CD14-positive monocyte (primary cell): ENCODE results near the gene SLC9C1. TPM values are rescaled to one million over a fixed set of nuclear protein-coding genes. Genes with fewer than 3 reads are reported as not detected.
A peak's percentile ranks its signal among the peaks of the same experiment; 100 is the strongest.

Experiments used
- DNase-seq, 3 donors: peaks; one replicate each; pipeline ENCODE4 v3.0.0-alpha.2; 2011 to 2022
- H2AFZ ChIP-seq: 2 replicates; pipeline ENCODE4 v1.6.0; 2012; ENCODE audit warnings: mild to moderate bottlenecking, low read depth, low read length, inconsistent platforms; ENCODE audit not compliant: insufficient read depth, poor library complexity, severe bottlenecking
- H3K27ac ChIP-seq, 2 donors: 1 replicate in 1 of 2; 2 replicates in 1 of 2; pipeline ENCODE4 v1.5.1; 2012 to 2013; ENCODE audit warnings: low read length in 2 of 2, control low read depth in 1 of 2, inconsistent platforms in 1 of 2, low read depth in 1 of 2, mild to moderate bottlenecking in 1 of 2
- H3K27me3 ChIP-seq, 2 donors: one replicate each; pipeline versions ENCODE4 v1.6.0 to v1.6.1; 2011 to 2013; ENCODE audit warnings: low read length in 2 of 2; ENCODE audit not compliant: control insufficient read depth in 2 of 2, insufficient read depth in 2 of 2
- H3K36me3 ChIP-seq, 2 donors: replicated peaks in 1 of 2; 1 replicate in 1 of 2; 2 replicates in 1 of 2; pipeline versions ENCODE4 v1.5.1 to v1.6.1; 2012 to 2013; ENCODE audit warnings: low read length in 2 of 2, control low read depth in 1 of 2, inconsistent platforms in 1 of 2, mild to moderate bottlenecking in 1 of 2; ENCODE audit not compliant: insufficient read depth in 2 of 2, control insufficient read depth in 1 of 2
- H3K4me1 ChIP-seq, 2 donors: 1 replicate in 1 of 2; 2 replicates in 1 of 2; pipeline versions ENCODE4 v1.5.1 to v1.6.1; 2012 to 2013; ENCODE audit warnings: low read length in 2 of 2, control low read depth in 1 of 2, inconsistent platforms in 1 of 2, mild to moderate bottlenecking in 1 of 2, moderate library complexity in 1 of 2; ENCODE audit not compliant: insufficient read depth in 2 of 2, control insufficient read depth in 1 of 2
- H3K4me2 ChIP-seq: replicated peaks from 2 replicates; pipeline ENCODE3; 2012; ENCODE audit warnings: low read length, moderate library complexity, mild to moderate bottlenecking; ENCODE audit not compliant: poor library complexity, severe bottlenecking; ENCODE audit errors: extremely low read depth
- H3K4me3 ChIP-seq, 3 experiments: fragments of 200-600 bp in 1 of 3; sonication (generic) in 1 of 3; replicated peaks in 1 of 3; 1 replicate in 2 of 3; 2 replicates in 1 of 3; pipeline ENCODE4 v1.5.1; 2011 to 2013; ENCODE audit warnings: low read length in 3 of 3, mild to moderate bottlenecking in 3 of 3, control low read depth in 2 of 3, low read depth in 2 of 3, inconsistent platforms in 1 of 3, moderate library complexity in 1 of 3
- H3K79me2 ChIP-seq: 2 replicates; pipeline ENCODE4 v1.6.0; 2012; ENCODE audit warnings: mild to moderate bottlenecking, control low read depth, inconsistent platforms, low read length, moderate library complexity; ENCODE audit not compliant: insufficient read depth
- H3K9ac ChIP-seq: 2 replicates; pipeline ENCODE4 v1.6.0; 2017; ENCODE audit warnings: low read length, mild to moderate bottlenecking; ENCODE audit not compliant: insufficient read depth, poor library complexity, severe bottlenecking
- H3K9me3 ChIP-seq, 2 donors: replicated peaks in 1 of 2; 1 replicate in 1 of 2; 2 replicates in 1 of 2; pipeline versions ENCODE4 v1.5.1 to v1.6.1; 2012 to 2013; ENCODE audit warnings: low read length in 2 of 2, control low read depth in 1 of 2; ENCODE audit not compliant: control insufficient read depth in 1 of 2, insufficient read depth in 1 of 2
- H4K20me1 ChIP-seq: 2 replicates; pipeline ENCODE4 v1.6.0; 2012; ENCODE audit warnings: mild to moderate bottlenecking, low read length, control low read depth, moderate library complexity; ENCODE audit not compliant: insufficient read depth
- H3K27ac Mint-ChIP-seq, 7 donors: one replicate each; pipeline ENCODE4 v1.8.0; 2020; ENCODE audit warnings: mild to moderate bottlenecking in 7 of 7, mixed read lengths in 7 of 7, moderate library complexity in 6 of 7, inconsistent platforms in 2 of 7
- H3K27me3 Mint-ChIP-seq, 3 donors: one replicate each; pipeline ENCODE4 v1.8.0; 2021 to 2022; ENCODE audit warnings: low read depth in 3 of 3, mild to moderate bottlenecking in 3 of 3, mixed read lengths in 3 of 3, moderate library complexity in 3 of 3, inconsistent platforms in 1 of 3
- H3K36me3 Mint-ChIP-seq, 2 donors: one replicate each; pipeline ENCODE4 v1.8.0; 2020; ENCODE audit warnings: mixed read lengths in 2 of 2, inconsistent platforms in 1 of 2, mild to moderate bottlenecking in 1 of 2
- H3K4me1 Mint-ChIP-seq: one replicate; pipeline ENCODE4 v1.8.0; 2020; ENCODE audit warnings: mild to moderate bottlenecking, mixed read lengths
- H3K4me3 Mint-ChIP-seq, 2 donors: one replicate each; pipeline ENCODE4 v1.8.0; 2020; ENCODE audit warnings: mild to moderate bottlenecking in 2 of 2, mixed read lengths in 2 of 2, moderate library complexity in 1 of 2
- H3K9me3 Mint-ChIP-seq, 7 donors: one replicate each; pipeline ENCODE4 v1.8.0; 2020 to 2022; ENCODE audit warnings: mixed read lengths in 7 of 7, mild to moderate bottlenecking in 6 of 7, moderate library complexity in 6 of 7, inconsistent platforms in 2 of 7
- CTCF ChIP-seq: fragments of 200-600 bp; IDR thresholded peaks from one replicate; pipeline ENCODE4 v1.8.0; 2022; ENCODE audit warnings: antibody characterized with exemption, mild to moderate bottlenecking
- intact Hi-C, 2 donors: fragments of 100-400 bp; cut with micrococcal nuclease; formaldehyde crosslinking; loops; one replicate each; pipeline versions ENCODE4 v1.15.0 to v1.15.1; 2023
- polyA plus RNA-seq, 3 donors: library from polyadenylated mRNA; depleted of rRNA in 1 of 3; unstranded in 2 of 3; stranded (reverse) in 1 of 3; fragments of 300-500 nt in 2 of 3; fragments of >200 nt in 1 of 3; fragmentation: Illumina TruSeq in 2 of 3; gene quantifications; 1 replicate in 2 of 3; 2 replicates in 1 of 3; pipeline ENCODE4 v1.2.3, GENCODE V29; 2012 to 2021

SLC9C1 gene
- polyA plus RNA-seq, 3 donors, result not detected

GRCh38 chr3:112298781-112299180 lies 4.8 kb upstream of the SLC9C1 start:
- H3K36me3 ChIP-seq, result no peaks in the 10 kb centered on the region
- Mint-ChIP-seq H3K4me3 (no peak overlapping the region), H3K27ac (no peak overlapping the region), H3K36me3 (no peaks in the 10 kb centered on the region), H3K9me3 (peaks cover 0 to 2% (median 0%) of the 10 kb centered on the region in 7 donors), H3K4me1 (peaks cover 16% of the 10 kb centered on the region), H3K27me3 (peaks cover 0 to 3% (median 0%) of the 10 kb centered on the region in 3 donors)
- H3K9ac ChIP-seq, result no peak overlapping the region
- H3K79me2 ChIP-seq, result no peaks in the 10 kb centered on the region
- no peak overlapping the region for H3K4me3 ChIP-seq
- no peaks in the 10 kb centered on the region for H4K20me1 ChIP-seq
- intact Hi-C loops, result loop anchor here in 1 of 2 donors (10.0 kb wide), 1 partner anchor 226 kb away; no protein-coding TSS in a partner anchor
- no peak for DNase-seq
- H3K4me2 ChIP-seq, result no peak overlapping the region
- no peaks in the 10 kb centered on the region for H3K9me3 ChIP-seq
- no peak for TF ChIP-seq CTCF
- H3K27ac ChIP-seq, result no peak overlapping the region
- H3K27me3 ChIP-seq, result no peaks in the 10 kb centered on the region
- peaks cover 9 to 20% of the 10 kb centered on the region in 2 donors for H3K4me1 ChIP-seq
- no peak overlapping the region for H2AFZ ChIP-seq

GRCh38 chr3:112297714-112298113 lies 3.7 kb upstream of the SLC9C1 start:
- no peaks in the 10 kb centered on the region for H3K36me3 Mint-ChIP-seq
- Histone ChIP-seq H3K4me2 (no peak overlapping the region), H3K27me3 (no peaks in the 10 kb centered on the region), H3K79me2 (no peaks in the 10 kb centered on the region), H4K20me1 (no peaks in the 10 kb centered on the region), H3K4me1 (peaks cover 7 to 19% of the 10 kb centered on the region in 2 donors), H3K9me3 (no peaks in the 10 kb centered on the region), H3K4me3 (no peak overlapping the region), H3K9ac (no peak overlapping the region), H3K27ac (no peak overlapping the region), H2AFZ (no peak overlapping the region), H3K36me3 (no peaks in the 10 kb centered on the region)
- peaks cover 0 to 2% (median 0%) of the 10 kb centered on the region in 7 donors for H3K9me3 Mint-ChIP-seq
- no peak overlapping the region for H3K4me3 Mint-ChIP-seq
- H3K4me1 Mint-ChIP-seq, result peaks cover 23% of the 10 kb centered on the region
- peak overlapping the region in 1 of 7 donors; percentile 3 for H3K27ac Mint-ChIP-seq
- DNase-seq, result no peak
- no peak for TF ChIP-seq CTCF
- intact Hi-C loops, result loop anchor here in 1 of 2 donors (10.0 kb wide), 1 partner anchor 227 kb away; no protein-coding TSS in a partner anchor
- H3K27me3 Mint-ChIP-seq, result peaks cover 0 to 3% (median 0%) of the 10 kb centered on the region in 3 donors
